Lung (tissue), 12 donors: ENCODE measurements around the gene CACNA1E. TPM values are rescaled to one million over a fixed set of nuclear protein-coding genes. Genes with fewer than 3 reads are reported as not detected.
A peak's percentile ranks its signal among the peaks of the same experiment; 100 is the strongest.

Experiments
- ATAC-seq: fragments of 200-7000 bp; cut with Tn5 transposase; one replicate; pipeline ENCODE4 v1.9.1; 2020; ENCODE audit warnings: moderate number of reproducible peaks; ENCODE audit not compliant: insufficient read depth, low FRiP score
- DNase-seq, 3 donors: peaks; one replicate each; pipeline ENCODE4 v3.0.0-alpha.2; 2013 to 2017
- H3K27ac ChIP-seq, 2 donors: one replicate each; pipeline ENCODE4 v1.5.1; 2013; ENCODE audit warnings: mild to moderate bottlenecking in 2 of 2, moderate library complexity in 2 of 2, control low read depth in 1 of 2, inconsistent platforms in 1 of 2, low read depth in 1 of 2, low read length in 1 of 2
- H3K27me3 ChIP-seq, 3 donors: one replicate each; pipeline ENCODE4 v1.5.1; 2013; ENCODE audit warnings: low read length in 2 of 3; ENCODE audit not compliant: control insufficient read depth in 3 of 3, insufficient read depth in 3 of 3
- H3K36me3 ChIP-seq, 4 donors: one replicate each; pipeline ENCODE4 v1.5.1; 2013; ENCODE audit warnings: low read length in 4 of 4, mild to moderate bottlenecking in 1 of 4, moderate library complexity in 1 of 4; ENCODE audit not compliant: control insufficient read depth in 4 of 4, insufficient read depth in 4 of 4
- H3K4me1 ChIP-seq, 5 donors: one replicate each; pipeline ENCODE4 v1.5.1; 2013; ENCODE audit warnings: low read length in 5 of 5, mild to moderate bottlenecking in 2 of 5, moderate library complexity in 1 of 5; ENCODE audit not compliant: control insufficient read depth in 5 of 5, insufficient read depth in 5 of 5
- H3K4me3 ChIP-seq: one replicate; pipeline ENCODE4 v1.5.1; 2013; ENCODE audit warnings: mild to moderate bottlenecking, control low read depth, moderate library complexity
- H3K9ac ChIP-seq, 2 donors: one replicate each; pipeline ENCODE4 v1.5.1; 2013; ENCODE audit warnings: low read length in 2 of 2, control low read depth in 1 of 2; ENCODE audit not compliant: insufficient read depth in 1 of 2
- H3K9me3 ChIP-seq, 4 donors: one replicate each; pipeline ENCODE4 v1.5.1; 2013; ENCODE audit warnings: low read length in 3 of 4, mild to moderate bottlenecking in 1 of 4, moderate library complexity in 1 of 4; ENCODE audit not compliant: control insufficient read depth in 4 of 4, insufficient read depth in 3 of 4
- CTCF ChIP-seq: IDR thresholded peaks from 2 replicates; pipeline ENCODE4 v1.5.1; 2012; ENCODE audit warnings: mild to moderate bottlenecking; ENCODE audit errors: control extremely low read depth, extremely low read depth
- WGBS, 2 donors: extraction: QIAGEN DNeasy Blood & Tissue Kit; methylation state at CpG; one replicate each; pipeline ENCODE4 v1.1.7; 2013; 5-methylcytosine and 5-hydroxymethylcytosine counted together
- polyA plus RNA-seq, 2 donors: library from polyadenylated mRNA; stranded (reverse); fragments of 200-250 nt; gene quantifications; one replicate each; pipeline ENCODE4 v1.2.1, GENCODE V29; 2013
- total RNA-seq, 2 donors: library from RNA; depleted of rRNA in 1 of 2; stranded (reverse); fragments of >200 nt in 1 of 2; gene quantifications; one replicate each; pipeline ENCODE4 v1.2.1, GENCODE V29; 2014 to 2021
- donor health status: control.
- donor health status: control.
- donor health status: Bipolar disorder and iron deficiency.
- donor health status: healthy.
- donor health status: DM: yes; HTN: yes; CAD: no.

Gene CACNA1E
- total and polyA plus RNA-seq, 4 donors, result 0.02 to 1.4 (median 0.80) TPM

GRCh38 chr1:181531441-181531840 is 48.1 kb downstream of the CACNA1E start:
- H3K4me3 ChIP-seq, result no peak overlapping the region
- 93 to 96% methylated on average over 5 of the region's 5 CpGs for WGBS, 2 donors
- no peak for ATAC-seq
- no peak overlapping the region for H3K27ac ChIP-seq
- H3K9ac ChIP-seq, result no peak overlapping the region
- DNase-seq, result no peak
- peaks cover 0 to 5% (median 0%) of the 10 kb centered on the region in 4 donors for H3K9me3 ChIP-seq
- H3K36me3 ChIP-seq, result no peaks in the 10 kb centered on the region
- TF ChIP-seq CTCF, result no peak
- peaks cover 0 to 6% (median 0%) of the 10 kb centered on the region in 5 donors for H3K4me1 ChIP-seq
- H3K27me3 ChIP-seq, result no peaks in the 10 kb centered on the region

GRCh38 chr1:181531951-181532600 is 48.8 kb downstream of the CACNA1E start:
- ATAC-seq (no peak), DNase-seq (peak in 2 of 3 donors; percentile 45 to 57)
- 78 to 79% methylated on average over 3 of the region's 3 CpGs for WGBS, 2 donors
- TF ChIP-seq CTCF, result no peak
- no peak overlapping the region for H3K9ac ChIP-seq
- peaks cover 0 to 6% (median 0%) of the 10 kb centered on the region in 5 donors for H3K4me1 ChIP-seq
- H3K4me3 ChIP-seq, result no peak overlapping the region
- no peaks in the 10 kb centered on the region for H3K27me3 ChIP-seq
- no peaks in the 10 kb centered on the region for H3K36me3 ChIP-seq
- H3K27ac ChIP-seq, result no peak overlapping the region
- H3K9me3 ChIP-seq, result peaks cover 0 to 5% (median 0%) of the 10 kb centered on the region in 4 donors

- H3K4me1 ChIP-seq, result no peaks in the 10 kb centered on the region
- WGBS, 2 donors, result 60 to 64% methylated on average over 2 of the region's 2 CpGs
- ATAC-seq (no peak), DNase-seq (no peak)
- H3K4me3 ChIP-seq, result no peak overlapping the region
- no peaks in the 10 kb centered on the region for H3K9me3 ChIP-seq
- H3K9ac ChIP-seq, result no peak overlapping the region
- H3K36me3 ChIP-seq, result no peaks in the 10 kb centered on the region
- H3K27me3 ChIP-seq, result no peaks in the 10 kb centered on the region
- H3K27ac ChIP-seq, result no peak overlapping the region
- TF ChIP-seq CTCF, result no peak
Measured at GRCh38 chr1:181538836-181539235, 55.5 kb downstream of the CACNA1E start.

GRCh38 chr1:181541458-181541857 is 58.1 kb downstream of the CACNA1E start:
- no peak for DNase-seq
- Histone ChIP-seq H3K4me1 (no peaks in the 10 kb centered on the region), H3K9me3 (no peaks in the 10 kb centered on the region), H3K9ac (no peak overlapping the region), H3K4me3 (no peak overlapping the region), H3K27ac (no peak overlapping the region), H3K27me3 (no peaks in the 10 kb centered on the region), H3K36me3 (no peaks in the 10 kb centered on the region)
- TF ChIP-seq CTCF, result no peak
- no peak for ATAC-seq
- 81 to 84% methylated on average over 5 of the region's 5 CpGs for WGBS, 2 donors
